ENCODE data around the gene ABCC1. TPM values are rescaled to one million over a fixed set of nuclear protein-coding genes. Genes with fewer than 3 reads are reported as not detected.
A peak's percentile ranks its signal among the peaks of the same experiment; 100 is the strongest.

Gene ABCC1
- total RNA-seq, 3 donors from 2014 or later = 13.8 to 40.0 (median 25.5) TPM

- Histone ChIP-seq H3K9me3 (no peaks in the 10 kb centered on the region), H3K4me3 (no peak overlapping the region), H3K36me3 (ENCODE audit: low read depth) (no peaks in the 10 kb centered on the region), H3K4me1 (ENCODE audit: low read depth) (peaks cover 16% of the 10 kb centered on the region)
- intact Hi-C loops (cut with DNase I, micrococcal nuclease) = loop anchor here in 1 of 2 donors (10.0 kb wide), 1 partner anchor 143 kb away; the partner anchor contains the start of gene CEP20
- DNase-seq (peak in 2 of 3 donors; percentile 38 to 42), ATAC-seq (peak; percentile 59)
- TF ChIP-seq CTCF (IDR thresholded peaks at IDR 0.05) = no peak
Observed at GRCh38 chr16:16027728-16028310, 78.4 kb downstream of the ABCC1 start.

GRCh38 chr16:16028311-16028999, 79.0 kb downstream of the ABCC1 start:
- DNase-seq = peak in 2 of 3 donors; percentile 49 to 56
- intact Hi-C loops (cut with DNase I, micrococcal nuclease) = loop anchor here in 1 of 2 donors (10.0 kb wide), 1 partner anchor 144 kb away; the partner anchor contains the start of gene CEP20

GRCh38 chr16:16029431-16030011, 80.1 kb downstream of the ABCC1 start:
- Histone ChIP-seq H3K4me1 (ENCODE audit: low read depth) (peaks cover 13% of the 10 kb centered on the region), H3K36me3 (ENCODE audit: low read depth) (no peaks in the 10 kb centered on the region), H3K4me3 (no peak overlapping the region), H3K9me3 (no peaks in the 10 kb centered on the region)
- ATAC-seq (no peak), DNase-seq (no peak)
- TF ChIP-seq CTCF (IDR thresholded peaks at IDR 0.05) = no peak
- intact Hi-C loops (cut with DNase I, micrococcal nuclease) = loop anchor here in 1 of 2 donors (10.0 kb wide), 1 partner anchor 145 kb away; the partner anchor contains the start of gene CEP20

More at GRCh38 chr16:16028311-16028999, 79.0 kb downstream of the ABCC1 start:
- ATAC-seq = peak; percentile 88
- H3K9me3 ChIP-seq = no peaks in the 10 kb centered on the region
- no peak for TF ChIP-seq CTCF (IDR thresholded peaks at IDR 0.05)
- peaks cover 13% of the 10 kb centered on the region for H3K4me1 ChIP-seq (ENCODE audit: low read depth)
- H3K4me3 ChIP-seq = no peak overlapping the region
- no peaks in the 10 kb centered on the region for H3K36me3 ChIP-seq (ENCODE audit: low read depth)

- Histone ChIP-seq H3K4me3 (no peak overlapping the region), H3K36me3 (ENCODE audit: low read depth) (no peaks in the 10 kb centered on the region), H3K9me3 (no peaks in the 10 kb centered on the region), H3K4me1 (ENCODE audit: low read depth) (peaks cover 11% of the 10 kb centered on the region)
- TF ChIP-seq CTCF (IDR thresholded peaks at IDR 0.05) = no peak
- intact Hi-C loops (cut with DNase I, micrococcal nuclease) = no loop called here
- DNase-seq (no peak), ATAC-seq (no peak)
Observed at GRCh38 chr16:16030449-16030848, 81.0 kb downstream of the ABCC1 start.

GRCh38 chr16:16031401-16031800, 82.0 kb downstream of the ABCC1 start:
- Histone ChIP-seq H3K36me3 (ENCODE audit: low read depth) (no peaks in the 10 kb centered on the region), H3K9me3 (no peaks in the 10 kb centered on the region), H3K4me1 (ENCODE audit: low read depth) (peaks cover 9% of the 10 kb centered on the region), H3K4me3 (no peak overlapping the region)
- intact Hi-C loops (cut with DNase I, micrococcal nuclease) = no loop called here
- DNase-seq = no peak
- no peak for ATAC-seq
- no peak for TF ChIP-seq CTCF (IDR thresholded peaks at IDR 0.05)

Data from mucosa of descending colon (tissue), 3 donors.